Stomach smooth muscle (tissue), 2 donors: ENCODE measurements around the gene CACNB2.

ENCODE experiments used
- H3K27ac ChIP-seq: one replicate; pipeline ENCODE4 v1.7.0; 2013; ENCODE audit warnings: mild to moderate bottlenecking, low read length, inconsistent platforms
- H3K27me3 ChIP-seq, 2 donors: one replicate each; pipeline ENCODE4 v1.7.0; 2013; ENCODE audit warnings: low read length in 2 of 2; ENCODE audit not compliant: insufficient read depth in 2 of 2, control insufficient read depth in 1 of 2
- H3K36me3 ChIP-seq, 2 donors: one replicate each; pipeline ENCODE4 v1.7.0; 2013; ENCODE audit warnings: low read length in 2 of 2; ENCODE audit not compliant: control insufficient read depth in 2 of 2, insufficient read depth in 2 of 2
- H3K4me1 ChIP-seq: one replicate; pipeline ENCODE4 v1.7.0; 2013; ENCODE audit warnings: low read length; ENCODE audit not compliant: control insufficient read depth, insufficient read depth
- H3K4me3 ChIP-seq, 2 donors: one replicate each; pipeline ENCODE4 v1.7.0; 2013; ENCODE audit warnings: low read length in 2 of 2
- H3K9ac ChIP-seq, 2 donors: one replicate each; pipeline ENCODE4 v1.7.0; 2013; ENCODE audit warnings: low read length in 2 of 2, mild to moderate bottlenecking in 1 of 2
- H3K9me3 ChIP-seq, 2 donors: one replicate each; pipeline ENCODE4 v1.7.0; 2013; ENCODE audit warnings: low read length in 2 of 2; ENCODE audit not compliant: control insufficient read depth in 2 of 2
- donor health status: healthy.
- donor health status: Pancreatic carcinoma.

Gene CACNB2

DNA sequence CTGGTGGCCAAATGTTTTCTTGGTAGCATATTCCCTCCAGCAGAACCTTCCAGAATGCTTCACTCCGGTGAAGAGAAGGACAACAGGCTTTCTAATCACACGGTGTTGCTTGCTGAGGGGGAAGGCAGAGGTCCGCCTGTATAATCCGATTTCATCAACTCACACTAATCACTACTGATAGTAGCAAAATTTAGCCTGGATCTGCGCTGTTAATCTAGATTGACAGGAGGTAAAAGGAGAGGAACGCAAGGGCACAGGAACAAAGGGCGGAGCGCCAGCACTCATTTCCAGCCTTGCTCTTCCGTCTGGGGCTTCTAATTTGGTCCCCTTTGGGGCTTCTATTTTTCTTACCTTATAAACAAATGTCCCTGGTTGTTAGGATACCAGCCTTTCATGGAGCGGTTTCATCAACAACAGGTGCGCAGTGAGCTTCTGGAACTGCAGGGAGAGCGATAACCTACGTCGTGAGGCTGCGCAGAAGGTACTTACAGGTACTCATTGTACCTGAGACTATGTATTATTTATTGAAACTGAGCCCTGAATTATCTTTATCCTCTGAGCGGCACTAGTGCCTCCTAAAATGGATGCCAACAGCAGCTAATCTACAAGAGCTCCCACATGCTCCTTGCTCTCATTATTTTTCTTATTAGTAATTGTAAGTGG lies 150.6 kb downstream of the CACNB2 start:
- Histone ChIP-seq H3K36me3 (peaks cover 0 to 2% of the 10 kb centered on the region in 2 donors), H3K9me3 (no peaks in the 10 kb centered on the region), H3K9ac (no peak overlapping the region), H3K4me3 (no peak overlapping the region), H3K27ac (no peak overlapping the region), H3K4me1 (peaks cover 4% of the 10 kb centered on the region), H3K27me3 (no peaks in the 10 kb centered on the region)

DNA sequence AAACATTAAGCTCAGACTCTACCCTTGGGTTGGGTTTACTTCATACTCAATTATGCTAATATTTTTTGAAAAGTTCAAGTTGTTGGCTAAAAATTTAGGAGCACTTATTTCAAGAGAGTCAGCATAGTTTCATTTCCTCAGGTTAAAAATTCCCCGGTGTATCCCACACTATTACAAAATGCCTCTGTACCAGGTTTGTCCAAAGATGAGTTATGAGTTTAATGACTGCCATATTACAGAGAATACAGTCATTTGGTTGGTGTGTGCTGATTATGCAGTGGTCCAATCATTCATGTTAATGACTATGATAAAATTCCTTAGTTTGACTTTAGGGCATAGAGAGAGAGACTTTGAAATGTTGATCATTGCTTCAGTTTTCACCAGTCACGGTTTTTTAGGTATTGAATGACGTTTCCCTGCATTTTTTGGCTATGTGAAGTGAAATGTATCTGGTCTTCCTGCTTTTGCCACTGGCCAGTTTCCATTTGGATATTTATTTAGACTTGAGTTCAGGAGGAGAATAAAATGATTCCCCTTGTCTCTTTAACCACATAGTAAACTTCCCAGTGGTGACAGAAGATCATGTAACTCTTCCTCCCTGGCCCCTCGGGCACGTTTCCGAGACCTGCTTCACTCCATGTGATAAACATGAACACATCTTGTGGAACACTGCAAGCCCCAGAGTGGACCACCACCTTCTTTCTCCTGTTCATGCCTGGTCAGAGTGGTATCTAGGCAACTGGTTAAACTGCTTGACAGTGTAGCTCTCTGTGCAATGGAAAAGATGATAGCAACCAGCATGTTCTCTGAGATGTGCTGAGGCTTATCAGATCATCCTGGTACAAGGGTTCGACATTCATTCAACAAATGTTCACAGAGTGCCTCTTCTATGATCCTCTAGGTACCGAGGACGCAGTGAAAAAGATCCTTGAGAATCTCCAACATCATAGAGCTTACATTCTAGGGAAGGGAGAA lies 153.6 kb downstream of the CACNB2 start:
- Histone ChIP-seq H3K9me3 (no peaks in the 10 kb centered on the region), H3K4me3 (no peak overlapping the region), H3K27me3 (no peaks in the 10 kb centered on the region), H3K36me3 (peaks cover 0 to 2% of the 10 kb centered on the region in 2 donors), H3K9ac (no peak overlapping the region), H3K4me1 (peaks cover 2% of the 10 kb centered on the region), H3K27ac (no peak overlapping the region)

DNA sequence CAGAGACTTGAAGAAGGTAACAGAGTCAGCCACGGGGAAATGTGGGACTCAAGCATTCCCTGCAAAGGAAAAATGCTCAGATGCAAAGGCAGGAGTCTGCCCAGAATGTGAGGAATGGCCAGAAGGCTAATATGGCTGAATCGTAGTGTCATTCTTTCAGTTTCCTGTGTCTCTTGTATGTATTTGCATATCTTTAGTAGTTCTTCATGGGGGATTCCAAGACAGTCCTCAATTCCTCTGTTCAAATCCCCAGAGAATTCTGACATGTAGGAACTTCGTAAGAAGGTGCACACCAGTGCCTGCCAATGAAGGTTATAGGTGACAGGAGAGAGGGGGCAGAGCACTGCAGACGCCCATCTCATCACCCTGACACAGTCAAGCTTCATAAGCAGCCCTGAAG lies 154.4 kb downstream of the CACNB2 start:
- Histone ChIP-seq H3K27ac (no peak overlapping the region), H3K36me3 (peaks cover 0 to 2% of the 10 kb centered on the region in 2 donors), H3K27me3 (no peaks in the 10 kb centered on the region), H3K4me1 (peaks cover 2% of the 10 kb centered on the region), H3K9ac (no peak overlapping the region), H3K4me3 (no peak overlapping the region), H3K9me3 (no peaks in the 10 kb centered on the region)

DNA sequence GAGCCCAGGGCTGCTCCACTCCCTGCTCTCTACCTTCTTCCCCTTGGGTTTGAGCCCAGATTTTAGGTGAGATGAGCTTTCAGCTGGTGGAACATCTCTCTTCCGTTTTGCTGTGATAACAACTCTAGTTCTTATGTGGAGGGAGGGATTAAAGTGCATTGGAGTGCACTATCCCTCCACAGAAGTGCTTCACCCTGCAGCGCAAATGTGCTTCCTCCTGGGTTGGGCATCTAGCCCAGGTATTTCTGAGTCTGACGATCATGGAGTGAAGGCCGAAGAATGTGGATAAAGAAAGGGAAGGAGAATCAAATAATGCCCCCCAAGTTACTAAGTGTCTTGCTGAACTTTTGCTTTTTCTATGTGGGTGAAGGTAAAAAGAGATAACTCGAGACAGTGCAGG lies 157.4 kb downstream of the CACNB2 start:
- H3K9ac ChIP-seq: no peak overlapping the region
- no peak overlapping the region for H3K4me3 ChIP-seq
- H3K36me3 ChIP-seq: peaks cover 0 to 2% of the 10 kb centered on the region in 2 donors
- peaks cover 2% of the 10 kb centered on the region for H3K4me1 ChIP-seq
- H3K9me3 ChIP-seq: no peaks in the 10 kb centered on the region
- H3K27me3 ChIP-seq: no peaks in the 10 kb centered on the region
- no peak overlapping the region for H3K27ac ChIP-seq

DNA sequence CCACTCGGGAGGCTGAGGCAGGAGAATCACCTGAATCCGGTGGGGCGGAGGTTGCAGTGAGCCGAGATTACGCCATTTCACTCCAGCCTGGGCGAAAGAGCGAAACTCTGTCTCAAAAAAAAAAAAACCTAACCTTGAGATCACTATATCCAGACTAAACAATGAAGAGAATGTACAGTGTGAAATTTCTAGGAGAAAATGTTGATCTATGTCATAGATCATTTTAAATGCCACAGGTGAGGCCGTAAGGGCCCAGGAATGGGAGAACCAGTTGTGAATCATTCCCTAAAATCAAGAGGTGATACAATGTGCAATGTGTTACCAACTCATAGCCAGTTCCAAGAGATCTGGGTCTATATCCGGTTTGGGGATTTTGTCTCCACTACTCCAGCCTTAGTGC lies 158.0 kb downstream of the CACNB2 start:
- H3K9me3 ChIP-seq: no peaks in the 10 kb centered on the region
- no peaks in the 10 kb centered on the region for H3K27me3 ChIP-seq
- peaks cover 0 to 2% of the 10 kb centered on the region in 2 donors for H3K36me3 ChIP-seq
- H3K27ac ChIP-seq: no peak overlapping the region
- H3K9ac ChIP-seq: no peak overlapping the region
- peaks cover 2% of the 10 kb centered on the region for H3K4me1 ChIP-seq
- H3K4me3 ChIP-seq: no peak overlapping the region

DNA sequence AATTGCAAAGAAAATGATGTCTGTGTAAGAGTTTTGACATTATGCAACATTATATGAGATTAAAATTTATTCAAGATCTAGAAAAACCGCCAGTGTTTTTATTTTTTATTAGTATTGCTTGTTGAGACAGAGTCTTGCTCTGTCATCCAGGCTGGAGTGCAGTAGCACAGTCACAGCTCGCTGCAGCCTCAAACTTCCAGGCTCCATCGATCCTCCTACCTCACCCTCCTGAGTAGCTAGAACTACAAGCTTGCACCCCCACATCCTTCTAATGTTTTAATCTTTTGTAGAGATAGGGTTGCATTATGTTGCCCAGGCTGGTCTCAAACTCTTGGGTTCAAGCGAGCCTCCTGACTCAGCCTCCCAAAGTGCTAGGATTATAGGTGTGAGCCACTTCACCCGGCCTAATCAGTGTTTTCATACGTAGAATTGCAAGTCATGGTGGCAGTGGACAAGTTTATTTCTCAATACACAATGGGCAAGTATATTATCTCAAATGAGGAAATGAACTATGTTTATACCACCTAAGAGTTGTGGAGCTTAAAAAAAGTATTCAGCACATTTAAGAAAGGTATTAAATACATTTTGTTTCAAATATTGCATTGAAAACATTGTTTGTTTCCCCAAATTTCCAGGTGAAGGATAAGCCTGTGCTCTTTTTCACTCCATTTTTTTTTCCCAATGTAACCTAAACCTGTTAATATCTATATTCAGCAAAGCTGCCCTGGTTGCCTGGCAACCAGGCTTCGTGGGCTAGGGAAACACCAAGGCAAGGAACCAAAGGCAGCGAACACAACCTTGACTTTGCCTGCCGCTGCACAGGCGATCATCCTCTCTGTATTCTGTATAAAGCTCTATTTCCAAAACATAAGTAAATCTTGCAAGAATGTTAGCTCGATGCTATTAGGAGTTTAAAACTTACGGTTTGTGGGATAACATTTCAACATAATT lies 163.9 kb downstream of the CACNB2 start:
- no peak overlapping the region for H3K27ac ChIP-seq
- no peak overlapping the region for H3K4me3 ChIP-seq
- no peak overlapping the region for H3K9ac ChIP-seq
- no peaks in the 10 kb centered on the region for H3K9me3 ChIP-seq
- no peaks in the 10 kb centered on the region for H3K27me3 ChIP-seq
- no peaks in the 10 kb centered on the region for H3K36me3 ChIP-seq
- peaks cover 12% of the 10 kb centered on the region for H3K4me1 ChIP-seq

DNA sequence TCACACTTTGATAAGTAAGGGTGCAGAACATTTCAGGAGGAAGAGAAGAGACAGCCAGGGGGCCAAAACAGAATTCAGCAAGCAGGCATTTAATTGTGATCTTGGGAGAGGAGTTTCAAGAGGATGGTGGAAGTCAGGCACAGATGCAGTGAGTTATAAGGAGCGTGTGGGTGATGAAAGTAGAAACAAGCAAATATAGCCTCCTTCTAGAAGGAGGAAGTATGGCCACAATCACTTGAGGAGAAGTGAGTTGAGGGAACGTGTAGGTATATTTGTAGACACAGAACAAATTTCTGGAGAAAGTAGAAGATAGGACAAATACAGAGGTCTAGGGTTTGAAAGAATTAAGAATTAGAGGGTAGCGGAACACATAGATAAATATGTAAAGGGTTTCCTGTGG lies 165.8 kb downstream of the CACNB2 start:
- Histone ChIP-seq H3K4me1 (peaks cover 12% of the 10 kb centered on the region), H3K4me3 (no peak overlapping the region), H3K9ac (no peak overlapping the region), H3K36me3 (no peaks in the 10 kb centered on the region), H3K27ac (no peak overlapping the region), H3K27me3 (no peaks in the 10 kb centered on the region), H3K9me3 (no peaks in the 10 kb centered on the region)

DNA sequence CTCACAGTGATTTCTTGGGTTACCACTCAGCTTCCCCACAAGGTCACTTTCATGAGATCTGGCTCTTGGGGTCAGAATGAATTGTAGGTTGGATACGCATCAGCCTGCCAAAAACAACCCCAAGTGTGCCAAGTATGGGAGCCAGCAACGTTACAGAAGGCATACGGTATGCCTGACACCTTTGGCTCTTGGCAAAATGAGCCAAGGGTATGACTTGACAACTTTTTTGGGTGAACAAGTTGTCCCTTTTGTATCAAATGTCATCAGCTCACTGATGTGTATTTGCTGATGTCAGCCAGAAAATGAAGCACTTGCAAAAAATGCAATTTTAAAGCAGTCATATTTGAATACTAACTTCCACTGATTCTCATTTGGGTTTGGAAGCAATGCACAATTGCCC lies 168.4 kb downstream of the CACNB2 start:
- Histone ChIP-seq H3K9me3 (no peaks in the 10 kb centered on the region), H3K4me1 (peaks cover 26% of the 10 kb centered on the region), H3K27me3 (no peaks in the 10 kb centered on the region), H3K36me3 (no peaks in the 10 kb centered on the region), H3K4me3 (peak overlapping the region in 1 of 2 donors; percentile 15), H3K27ac (peak overlapping the region; percentile 41), H3K9ac (no peak overlapping the region)

DNA sequence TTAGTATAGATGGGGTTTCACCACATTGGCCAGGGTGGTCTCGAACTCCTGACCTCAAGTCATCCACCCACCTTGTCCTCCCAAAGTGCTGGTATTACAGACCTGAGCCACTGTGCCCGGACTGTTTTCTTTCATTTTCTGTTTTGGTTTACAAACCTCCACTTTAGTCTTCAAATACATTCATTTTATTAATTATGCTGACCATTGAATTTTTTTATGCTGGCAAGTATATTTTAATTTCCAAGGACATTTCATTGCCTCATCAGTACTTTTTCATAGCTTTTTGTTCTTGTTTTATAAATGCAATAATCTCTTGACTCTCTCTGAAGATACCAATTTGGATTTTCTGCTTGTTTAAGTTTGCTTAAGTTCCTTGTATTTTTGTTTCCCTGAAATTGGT lies 170.5 kb downstream of the CACNB2 start:
- H3K4me3 ChIP-seq: no peak overlapping the region
- H3K9ac ChIP-seq: no peak overlapping the region
- H3K27ac ChIP-seq: no peak overlapping the region
- H3K4me1 ChIP-seq: peaks cover 21% of the 10 kb centered on the region
- no peaks in the 10 kb centered on the region for H3K9me3 ChIP-seq
- no peaks in the 10 kb centered on the region for H3K27me3 ChIP-seq
- no peaks in the 10 kb centered on the region for H3K36me3 ChIP-seq

DNA sequence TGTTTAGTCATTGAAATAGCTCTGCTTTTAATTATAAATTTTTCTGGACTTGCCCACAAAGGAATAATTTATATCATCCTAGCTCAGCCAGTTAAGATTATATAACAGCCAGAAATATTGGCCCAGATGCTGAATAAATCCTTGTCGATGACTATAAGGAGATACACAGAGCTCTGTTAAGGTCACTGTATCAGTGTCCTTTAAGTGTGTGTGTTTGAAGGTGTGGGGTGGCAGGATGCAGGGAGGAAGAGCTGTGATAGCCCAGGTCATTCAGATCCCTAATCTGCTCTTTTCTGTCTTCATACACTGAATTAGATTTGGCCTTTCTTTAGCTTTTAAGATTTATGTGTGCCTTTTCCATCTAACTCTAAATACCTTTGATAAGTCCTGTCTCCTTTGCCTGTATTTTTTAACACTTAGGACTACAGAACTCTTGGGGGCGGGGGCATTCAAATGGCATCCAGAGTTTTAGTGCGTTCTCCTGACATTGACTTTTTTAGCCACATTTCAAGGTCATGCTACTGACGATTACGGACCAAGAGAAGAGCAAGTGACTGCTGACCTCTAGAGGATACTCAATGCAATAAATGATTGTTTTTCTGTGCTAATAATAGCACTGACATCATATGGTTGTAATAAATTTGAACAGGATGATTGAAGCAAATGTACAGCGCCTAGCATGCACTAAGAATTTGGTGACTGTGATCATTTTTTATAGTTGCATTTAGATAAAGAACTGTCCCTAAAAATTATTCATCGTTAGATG lies 172.3 kb downstream of the CACNB2 start:
- Histone ChIP-seq H3K4me3 (peak overlapping the region in 1 of 2 donors; percentile 40), H3K27ac (peak overlapping the region; percentile 13), H3K9ac (peak overlapping the region in 1 of 2 donors; percentile 23), H3K9me3 (no peaks in the 10 kb centered on the region), H3K36me3 (no peaks in the 10 kb centered on the region), H3K27me3 (no peaks in the 10 kb centered on the region), H3K4me1 (peaks cover 21% of the 10 kb centered on the region)
